HepG2 (cell line): Measurements from ENCODE around the gene ABCA2. TPM values are rescaled to one million over a fixed set of nuclear protein-coding genes. Genes with fewer than 3 reads are reported as not detected.

Experiments used
- ATF7-NPFF ChIP-seq: sonication (generic); formaldehyde crosslinking; IDR thresholded peaks from 2 replicates; pipeline ENCODE4 v1.8.1; 2023; ENCODE audit warnings: mild to moderate bottlenecking, low read depth, missing genetic modification reagents, moderate library complexity
- CAMTA2 ChIP-seq: sonication (generic); formaldehyde crosslinking; IDR thresholded peaks from 2 replicates; pipeline ENCODE4 v1.4.0; 2020; ENCODE audit warnings: mild to moderate bottlenecking, missing genetic modification reagents, borderline replicate concordance
- HNRNPLL ChIP-seq: fragments of 200-400 bp; formaldehyde crosslinking; IDR thresholded peaks from 2 replicates; pipeline ENCODE4 v1.6.1; 2017; ENCODE audit warnings: mild to moderate bottlenecking, low read depth, low read length; ENCODE audit not compliant: poor library complexity, severe bottlenecking
- PHF5A ChIP-seq: IDR thresholded peaks from one replicate; pipeline ENCODE4 v1.6.1; 2018; ENCODE audit warnings: low read depth, missing genetic modification reagents; ENCODE audit not compliant: unreplicated experiment
- RAD21 ChIP-seq: fragments of 450-650 bp; formaldehyde crosslinking; IDR thresholded peaks from 2 replicates; pipeline ENCODE4 v1.5.0; 2020; ENCODE audit warnings: mild to moderate bottlenecking
- SP1 ChIP-seq, 2 experiments: fragments of 450-650 bp in 1 of 2; sonication (generic) in 1 of 2; formaldehyde crosslinking in 1 of 2; IDR thresholded peaks; 2 replicates each; pipeline versions ENCODE4 v1.4.0 to v1.6.1; 2016 to 2020; ENCODE audit warnings: missing genetic modification reagents in 1 of 2
- TFDP2 ChIP-seq: sonication (generic); formaldehyde crosslinking; IDR thresholded peaks from 2 replicates; pipeline ENCODE4 v1.4.0; 2020; ENCODE audit warnings: missing genetic modification reagents
- YEATS2 ChIP-seq: sonication (generic); formaldehyde crosslinking; IDR thresholded peaks from 2 replicates; pipeline ENCODE4 v1.4.0; 2020; ENCODE audit warnings: missing genetic modification reagents, borderline replicate concordance
- ZBTB39 ChIP-seq: sonication (generic); formaldehyde crosslinking; IDR thresholded peaks from 2 replicates; pipeline ENCODE4 v1.5.0; 2020; ENCODE audit warnings: missing genetic modification reagents
- ZNF574 ChIP-seq: sonication (generic); formaldehyde crosslinking; IDR thresholded peaks from 2 replicates; pipeline ENCODE4 v1.4.0; 2020; ENCODE audit warnings: missing genetic modification reagents
- ZNF709 ChIP-seq: sonication (generic); formaldehyde crosslinking; IDR thresholded peaks from 2 replicates; pipeline ENCODE4 v1.5.0; 2020; ENCODE audit warnings: mild to moderate bottlenecking, missing genetic modification reagents
- polyA plus RNA-seq, 8 experiments: library from polyadenylated mRNA; depleted of rRNA in 3 of 8; stranded (reverse) in 7 of 8; unstranded in 1 of 8; fragments of >200 nt; fragmentation: Illumina TruSeq in 4 of 8; extraction: Trizol in 4 of 8; gene quantifications; 2 replicates each; pipeline versions ENCODE4 v1.2.1 to v1.2.3, GENCODE V29; 2011 to 2016; ENCODE audit warnings: low read depth in 4 of 8, missing spikeins in 1 of 8, mixed read lengths in 1 of 8; ENCODE audit not compliant: insufficient read depth in 1 of 8
- total RNA-seq, 5 experiments: library from RNA; depleted of rRNA; stranded (reverse); fragments of >200 nt; fragmentation: Illumina TruSeq; extraction: Trizol; gene quantifications; 2 replicates each; pipeline ENCODE4 v1.2.3, GENCODE V29; 2016; ENCODE audit warnings: low read depth in 1 of 5
- TF ChIP-seq, protein P1 (sequence below): sonication (generic); formaldehyde crosslinking; IDR thresholded peaks from one replicate; pipeline ENCODE4 v1.5.1; 2020; ENCODE audit warnings: mild to moderate bottlenecking, missing genetic modification reagents; ENCODE audit errors: not compliant biosample characterization

Gene ABCA2
- total and polyA plus RNA-seq, 2 of the 13 experiments (the other 11 are each of a cell fraction or from before 2014, with no cell fraction given), result 2.9 to 19.2 TPM

DNA sequence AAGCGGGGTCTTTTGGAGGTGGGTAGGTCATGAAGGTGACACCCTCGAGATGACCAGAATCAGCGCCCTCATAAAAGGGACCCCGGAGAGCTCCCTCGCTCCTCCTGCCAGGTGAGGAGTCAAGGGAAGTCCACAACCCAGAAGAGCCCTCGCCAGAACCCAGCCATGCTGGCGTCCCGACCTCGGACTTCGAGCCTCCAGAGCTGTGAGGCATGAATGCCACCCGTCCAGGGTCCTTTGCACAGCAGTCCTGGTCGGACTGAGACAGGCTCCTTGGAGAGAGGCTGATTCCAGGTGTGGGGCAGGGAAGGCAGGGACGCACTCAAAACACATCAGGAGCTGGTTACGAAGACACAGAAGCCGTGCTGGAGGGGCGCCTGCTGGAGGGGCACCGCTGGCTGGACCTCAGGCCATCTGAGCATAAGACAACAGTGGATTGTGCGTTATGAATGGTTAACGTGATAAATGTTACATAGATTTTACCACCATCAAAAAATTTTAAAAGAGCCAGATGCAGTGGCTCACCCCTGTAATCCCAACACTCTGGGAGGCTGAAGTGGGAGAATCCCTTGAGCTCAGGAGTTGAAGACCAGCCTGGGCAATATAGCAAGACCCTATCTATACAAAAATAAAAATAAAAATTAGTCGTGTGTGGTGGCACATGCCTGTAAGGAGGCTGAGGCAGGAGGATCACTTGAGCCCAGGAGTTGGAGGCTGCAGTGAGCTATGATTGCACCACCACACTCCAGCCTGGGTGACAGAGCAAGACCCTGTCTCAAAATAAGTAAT is 26.0 kb downstream of the ABCA2 start (continued):
- TF ChIP-seq HNRNPLL (no peak), PHF5A (no peak), TFDP2 (0 out of 2 replicates have a peak, but pooled peaks have one; percentile 36), ZBTB39 (no peak), CAMTA2 (no peak), SP1 (IDR thresholded peaks at IDR 0.05) (no peak), SP1 (CRISPR knock-in tag; IDR thresholded peaks at IDR 0.05) (no peak), ZNF709 (CRISPR knock-in tag) (no peak), ZNF574 (CRISPR knock-in tag) (no peak; the same call in 1 of the 2 replicates), ATF7-NPFF (CRISPR knock-in tag) (0 out of 2 replicates have a peak, but pooled peaks have one; percentile 19), RAD21 (CRISPR knock-in tag) (no peak), YEATS2 (CRISPR knock-in tag) (peak; percentile 25; the same call in 1 of the 2 replicates)
- TF ChIP-seq, protein P1, sequence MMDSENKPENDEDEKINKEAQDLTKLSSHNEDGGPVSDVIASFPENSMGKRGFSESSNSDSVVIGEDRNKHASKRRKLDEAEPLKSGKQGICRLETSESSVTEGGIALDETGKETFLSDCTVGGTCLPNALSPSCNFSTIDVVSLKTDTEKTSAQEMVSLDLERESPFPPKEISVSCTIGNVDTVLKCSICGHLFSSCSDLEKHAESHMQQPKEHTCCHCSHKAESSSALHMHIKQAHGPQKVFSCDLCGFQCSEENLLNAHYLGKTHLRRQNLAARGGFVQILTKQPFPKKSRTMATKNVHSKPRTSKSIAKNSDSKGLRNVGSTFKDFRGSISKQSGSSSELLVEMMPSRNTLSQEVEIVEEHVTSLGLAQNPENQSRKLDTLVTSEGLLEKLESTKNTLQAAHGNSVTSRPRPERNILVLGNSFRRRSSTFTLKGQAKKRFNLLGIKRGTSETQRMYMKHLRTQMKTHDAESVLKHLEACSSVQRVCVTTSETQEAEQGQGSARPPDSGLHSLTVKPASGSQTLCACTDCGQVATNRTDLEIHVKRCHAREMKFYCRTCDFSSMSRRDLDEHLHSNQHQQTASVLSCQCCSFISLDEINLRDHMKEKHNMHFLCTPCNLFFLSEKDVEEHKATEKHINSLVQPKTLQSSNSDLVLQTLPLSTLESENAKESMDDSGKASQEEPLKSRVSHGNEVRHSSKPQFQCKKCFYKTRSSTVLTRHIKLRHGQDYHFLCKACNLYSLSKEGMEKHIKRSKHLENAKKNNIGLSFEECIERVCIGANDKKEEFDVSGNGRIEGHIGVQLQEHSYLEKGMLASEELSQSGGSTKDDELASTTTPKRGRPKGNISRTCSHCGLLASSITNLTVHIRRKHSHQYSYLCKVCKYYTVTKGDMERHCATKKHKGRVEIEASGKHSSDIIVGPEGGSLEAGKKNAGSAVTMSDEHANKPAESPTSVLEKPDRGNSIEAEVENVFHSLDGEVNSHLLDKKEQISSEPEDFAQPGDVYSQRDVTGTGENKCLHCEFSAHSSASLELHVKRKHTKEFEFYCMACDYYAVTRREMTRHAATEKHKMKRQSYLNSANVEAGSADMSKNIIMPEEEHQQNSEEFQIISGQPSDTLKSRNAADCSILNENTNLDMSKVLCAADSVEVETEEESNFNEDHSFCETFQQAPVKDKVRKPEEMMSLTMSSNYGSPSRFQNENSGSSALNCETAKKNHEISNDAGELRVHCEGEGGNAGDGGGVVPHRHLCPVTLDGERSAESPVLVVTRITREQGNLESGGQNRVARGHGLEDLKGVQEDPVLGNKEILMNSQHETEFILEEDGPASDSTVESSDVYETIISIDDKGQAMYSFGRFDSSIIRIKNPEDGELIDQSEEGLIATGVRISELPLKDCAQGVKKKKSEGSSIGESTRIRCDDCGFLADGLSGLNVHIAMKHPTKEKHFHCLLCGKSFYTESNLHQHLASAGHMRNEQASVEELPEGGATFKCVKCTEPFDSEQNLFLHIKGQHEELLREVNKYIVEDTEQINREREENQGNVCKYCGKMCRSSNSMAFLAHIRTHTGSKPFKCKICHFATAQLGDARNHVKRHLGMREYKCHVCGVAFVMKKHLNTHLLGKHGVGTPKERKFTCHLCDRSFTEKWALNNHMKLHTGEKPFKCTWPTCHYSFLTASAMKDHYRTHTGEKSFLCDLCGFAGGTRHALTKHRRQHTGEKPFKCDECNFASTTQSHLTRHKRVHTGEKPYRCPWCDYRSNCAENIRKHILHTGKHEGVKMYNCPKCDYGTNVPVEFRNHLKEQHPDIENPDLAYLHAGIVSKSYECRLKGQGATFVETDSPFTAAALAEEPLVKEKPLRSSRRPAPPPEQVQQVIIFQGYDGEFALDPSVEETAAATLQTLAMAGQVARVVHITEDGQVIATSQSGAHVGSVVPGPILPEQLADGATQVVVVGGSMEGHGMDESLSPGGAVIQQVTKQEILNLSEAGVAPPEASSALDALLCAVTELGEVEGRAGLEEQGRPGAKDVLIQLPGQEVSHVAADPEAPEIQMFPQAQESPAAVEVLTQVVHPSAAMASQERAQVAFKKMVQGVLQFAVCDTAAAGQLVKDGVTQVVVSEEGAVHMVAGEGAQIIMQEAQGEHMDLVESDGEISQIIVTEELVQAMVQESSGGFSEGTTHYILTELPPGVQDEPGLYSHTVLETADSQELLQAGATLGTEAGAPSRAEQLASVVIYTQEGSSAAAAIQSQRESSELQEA, result no peak
